ENCODE results near the gene GLYR1. TPM values are rescaled to one million over a fixed set of nuclear protein-coding genes. Genes with fewer than 3 reads are reported as not detected.

Gene GLYR1
- total and polyA plus RNA-seq, 10 of the 15 experiments (the other 5 are each of a cell fraction or from before 2014, with no cell fraction given) = 7.3 to 90.2 (median 57.2) TPM

GRCh38 chr16:4763791-4764190, 83.3 kb downstream of the GLYR1 start:
- H3K27me3 ChIP-seq (replicated peaks in 1 of 2; ENCODE audit: control insufficient read depth in 2 of 2, insufficient read depth in 2 of 2, low read length in 1 of 2) = no peaks in the 10 kb centered on the region
- no peak overlapping the region for H2AFZ ChIP-seq (ENCODE audit: control insufficient read depth, low read depth, low read length)
- ChIA-PET POLR2A (interaction anchor here (0.6 kb wide), 1 partner anchor 255 kb away, joined by 3 read pairs; no protein-coding TSS in a partner anchor), SMC1A (ENCODE audit: uncharacterized antibody, unreplicated experiment) (no interaction called here), RAD21 (ENCODE audit: unreplicated experiment) (no interaction called here), CTCF (no interaction called here)
- H3K9ac ChIP-seq (ENCODE audit: control insufficient read depth, insufficient read depth, low read length) = no peak overlapping the region
- in situ Hi-C loops (cut with MboI) = no loop called here
- no TSS peak for BruUV-seq (replicated peaks)
- H3K36me3 ChIP-seq (ENCODE audit: control insufficient read depth in 2 of 2, insufficient read depth in 2 of 2, low read length in 1 of 2) = peaks cover 3 to 12% of the 10 kb centered on the region in 2 experiments
- DNase-seq (ENCODE audit: low read depth, low spot score) (no peak), FAIRE-seq (no peak), ATAC-seq (no peak)
- H3K4me2 ChIP-seq (ENCODE audit: control insufficient read depth, insufficient read depth) = peak overlapping the region; percentile 13; the same call in 1 of the 2 replicates
- WGBS (ENCODE audit: insufficient coverage, insufficient replicate concordance, low lambda C conversion rate, missing lambda C conversion rate) = 89% methylated on average over 7 of the region's 7 CpGs
- no peak for TF ChIP-seq NBN (IDR thresholded peaks at IDR 0.05)
- TF ChIP-seq MXI1 (IDR thresholded peaks at IDR 0.05; ENCODE audit: low read depth, low read length) = no peak
- TF ChIP-seq BRCA1 (IDR thresholded peaks at IDR 0.05; ENCODE audit: low read depth, low read length) = no peak
- no peak for TF ChIP-seq ATF7 (IDR thresholded peaks at IDR 0.05; ENCODE audit: low read depth)
- no peak for TF ChIP-seq CBFB (IDR thresholded peaks at IDR 0.05; ENCODE audit: low read depth)
- TF ChIP-seq RBBP5 (conservative IDR thresholded peaks at IDR 0.05) = no peak
- TF ChIP-seq TAF1 (IDR thresholded peaks at IDR 0.05; ENCODE audit: borderline replicate concordance, low read depth, low read length) = no peak
- TF ChIP-seq MTA3 (IDR thresholded peaks at IDR 0.05; ENCODE audit: borderline replicate concordance, low read length) = no peak
- TF ChIP-seq E4F1 (IDR thresholded peaks at IDR 0.05; ENCODE audit: borderline replicate concordance, partially characterized antibody) = no peak
- no peak for TF ChIP-seq MYC (IDR thresholded peaks at IDR 0.05; ENCODE audit: insufficient read depth, insufficient read length, insufficient replicate concordance, low read length, severe bottlenecking)
- TF ChIP-seq SRF (IDR thresholded peaks at IDR 0.05; ENCODE audit: low read depth in 2 of 2, low read length in 2 of 2) = no peak
- TF ChIP-seq HDAC6 (IDR thresholded peaks at IDR 0.05; ENCODE audit: unreplicated experiment) = no peak
- TF ChIP-seq IKZF2 (IDR thresholded peaks at IDR 0.05) = no peak
- TF ChIP-seq STAT3 (IDR thresholded peaks at IDR 0.05; ENCODE audit: low read depth, low read length) = no peak
- TF ChIP-seq JUND (IDR thresholded peaks at IDR 0.05; ENCODE audit: low read depth, low read length) = no peak
- TF ChIP-seq ZZZ3 (IDR thresholded peaks at IDR 0.05; ENCODE audit: control insufficient read depth, insufficient read length, low read depth) = no peak
- no peak for TF ChIP-seq ZNF207 (IDR thresholded peaks at IDR 0.05; ENCODE audit: borderline replicate concordance)
- no peak for TF ChIP-seq TCF12 (IDR thresholded peaks at IDR 0.05; ENCODE audit: low read depth, low read length)
- TF ChIP-seq PKNOX1 (IDR thresholded peaks at IDR 0.05) = no peak
- no peaks in the 10 kb centered on the region for H3K9me3 ChIP-seq (replicated peaks; ENCODE audit: control insufficient read depth, insufficient read depth, low read length)
- peaks cover 18% of the 10 kb centered on the region for H3K79me2 ChIP-seq (ENCODE audit: control insufficient read depth, insufficient read depth, low read length)
- H3K4me3 ChIP-seq = no peak overlapping the region
- peaks cover 8% of the 10 kb centered on the region; the same call in 1 of the 2 replicates for H3K4me1 ChIP-seq (ENCODE audit: control insufficient read depth, insufficient read depth, low read length)
- no peaks in the 10 kb centered on the region for H4K20me1 ChIP-seq (ENCODE audit: control insufficient read depth, insufficient read depth)
- intact Hi-C loops (cut with micrococcal nuclease; ENCODE audit: unreplicated experiment) = no loop called here
- H3K27ac ChIP-seq (ENCODE audit: control insufficient read depth, insufficient read depth) = no peak overlapping the region
